ENCODE data around the gene ZNF423. TPM values are rescaled to one million over a fixed set of nuclear protein-coding genes. Genes with fewer than 3 reads are reported as not detected.

ZNF423 gene
- total RNA-seq, 1 donor from 2014 or later, result 11.9 TPM

GRCh38 chr16:49748322-49748721 lies 107.6 kb downstream of the ZNF423 start:
- Histone ChIP-seq H3K27ac (no peak overlapping the region), H3K36me3 (no peaks in the 10 kb centered on the region), H3K9me3 (no peaks in the 10 kb centered on the region), H3K4me3 (no peak overlapping the region), H3K4me1 (no peaks in the 10 kb centered on the region), H3K27me3 (no peaks in the 10 kb centered on the region)
- intact Hi-C loops (cut with DNase I), result no loop called here
- no peak for TF ChIP-seq CTCF (IDR thresholded peaks at IDR 0.05)
- DNase-seq (no peak), ATAC-seq (no peak)

- H3K36me3 ChIP-seq, result no peaks in the 10 kb centered on the region
- TF ChIP-seq CTCF (IDR thresholded peaks at IDR 0.05), result no peak
- intact Hi-C loops (cut with DNase I), result no loop called here
- DNase-seq (no peak), ATAC-seq (no peak)
- H3K9me3 ChIP-seq, result no peaks in the 10 kb centered on the region
- H3K27me3 ChIP-seq, result no peaks in the 10 kb centered on the region
- H3K27ac ChIP-seq, result no peak overlapping the region
- H3K4me3 ChIP-seq, result no peak overlapping the region
- H3K4me1 ChIP-seq, result no peaks in the 10 kb centered on the region
These were observed 108.3 kb downstream of the ZNF423 start for GRCh38 chr16:49747654-49748053.

GRCh38 chr16:49746545-49746944 lies 109.4 kb downstream of the ZNF423 start:
- no peak overlapping the region for H3K4me3 ChIP-seq
- H3K9me3 ChIP-seq, result no peaks in the 10 kb centered on the region
- TF ChIP-seq CTCF (IDR thresholded peaks at IDR 0.05), result no peak
- DNase-seq, result no peak
- no peaks in the 10 kb centered on the region for H3K27me3 ChIP-seq
- intact Hi-C loops (cut with DNase I), result no loop called here
- no peaks in the 10 kb centered on the region for H3K36me3 ChIP-seq
- ATAC-seq, result no peak
- H3K4me1 ChIP-seq, result no peaks in the 10 kb centered on the region
- no peak overlapping the region for H3K27ac ChIP-seq

- DNase-seq (no peak), ATAC-seq (no peak)
- H3K9me3 ChIP-seq, result no peaks in the 10 kb centered on the region
- H3K27me3 ChIP-seq, result no peaks in the 10 kb centered on the region
- H3K27ac ChIP-seq, result no peak overlapping the region
- no peak for TF ChIP-seq CTCF (IDR thresholded peaks at IDR 0.05)
- H3K36me3 ChIP-seq, result no peaks in the 10 kb centered on the region
- no peaks in the 10 kb centered on the region for H3K4me1 ChIP-seq
- intact Hi-C loops (cut with DNase I), result no loop called here
- H3K4me3 ChIP-seq, result no peak overlapping the region
These were observed 110.6 kb downstream of the ZNF423 start for GRCh38 chr16:49745311-49745747.

- Histone ChIP-seq H3K27me3 (no peaks in the 10 kb centered on the region), H3K36me3 (no peaks in the 10 kb centered on the region), H3K27ac (no peak overlapping the region), H3K4me3 (no peak overlapping the region), H3K9me3 (no peaks in the 10 kb centered on the region), H3K4me1 (no peaks in the 10 kb centered on the region)
- peak; percentile 46 for ATAC-seq
- intact Hi-C loops (cut with DNase I), result no loop called here
- no peak for DNase-seq
- TF ChIP-seq CTCF (IDR thresholded peaks at IDR 0.05), result no peak
These were observed 111.4 kb downstream of the ZNF423 start for GRCh38 chr16:49744244-49745220.
